HCEC 1CT (cell line): Measurements from ENCODE around the gene GPR12.
A peak's percentile ranks its signal among the peaks of the same experiment; 100 is the strongest.
"Not testable (repeated sequence)": the region's sequence is repeated elsewhere in the genome, so short reads cannot be mapped to it uniquely, and the experiment has no call there.

ENCODE experiments used
- DNase-seq: peaks from one replicate; pipeline ENCODE4 v3.0.0-alpha.2; 2017

GPR12 gene

DNA sequence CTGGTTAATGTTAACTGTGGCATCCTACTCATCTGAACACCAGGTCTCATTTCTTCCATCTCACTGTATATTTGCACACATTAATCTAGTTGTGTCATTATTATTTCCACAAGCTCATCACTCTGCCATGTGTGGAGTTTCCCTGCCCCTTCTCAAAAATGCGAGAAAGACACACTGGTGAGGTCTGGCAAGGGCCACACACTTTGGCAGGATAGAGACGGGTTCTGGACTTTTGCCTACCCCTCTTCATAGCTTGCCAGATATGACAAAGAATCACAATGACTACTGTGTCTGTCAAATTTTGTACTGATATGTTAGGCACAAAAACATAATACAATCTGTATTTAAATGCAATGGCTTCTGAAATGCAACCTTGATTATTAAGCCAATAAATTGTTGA is 12.9 kb downstream of the GPR12 start:
- no peak for DNase-seq

DNA sequence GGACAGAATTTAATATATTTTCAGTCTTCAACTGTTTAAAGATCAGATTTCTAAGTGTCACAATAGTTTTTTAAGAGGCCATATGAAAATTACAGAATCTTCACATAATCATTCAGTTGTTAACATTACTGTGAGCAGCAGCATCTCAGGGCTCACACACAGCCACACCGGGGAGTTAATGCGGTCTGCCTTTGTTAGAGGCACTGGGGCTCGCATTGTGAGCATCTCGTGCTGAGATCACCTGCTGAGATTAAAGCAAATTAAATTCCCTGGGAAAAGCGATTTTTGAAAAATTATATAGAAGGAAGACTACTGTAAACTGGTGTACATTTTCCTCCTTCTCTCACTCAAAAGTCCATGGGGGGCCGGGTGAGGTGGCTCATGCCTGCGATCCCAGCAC is 16.6 kb downstream of the GPR12 start:
- no peak for DNase-seq

DNA sequence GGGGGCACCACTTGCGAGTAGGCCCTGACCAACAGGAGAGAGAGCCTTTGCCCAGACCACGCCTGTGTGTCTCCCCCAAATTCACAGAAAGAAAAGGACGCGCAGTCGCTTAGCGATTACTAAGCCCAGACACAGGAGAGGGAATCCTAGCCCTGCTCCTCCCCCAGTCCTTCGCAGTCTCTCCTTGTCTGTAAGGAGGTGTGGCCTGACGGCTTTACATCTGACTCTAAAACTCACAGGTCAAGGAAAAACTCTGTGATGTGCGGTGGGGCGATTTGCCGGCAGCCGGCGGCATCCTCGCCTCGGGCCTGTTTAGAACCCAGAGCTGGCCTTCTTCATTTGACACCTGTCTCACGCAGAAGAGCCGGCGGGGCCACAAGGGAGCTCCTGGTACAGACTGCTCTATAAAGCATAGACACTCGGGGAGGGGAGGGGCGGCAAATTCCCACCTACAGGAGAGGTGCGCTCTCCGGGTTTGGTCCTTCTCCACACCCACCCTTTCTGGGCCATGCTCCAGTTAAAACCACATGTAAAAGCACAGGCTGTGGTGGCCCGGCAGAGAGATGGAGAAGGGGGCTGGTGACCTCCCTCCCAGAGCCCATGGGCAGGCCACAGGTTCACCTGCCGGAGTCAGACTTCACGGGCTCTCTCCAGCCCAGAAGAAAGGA is 17.8 kb downstream of the GPR12 start:
- DNase-seq: no peak

DNA sequence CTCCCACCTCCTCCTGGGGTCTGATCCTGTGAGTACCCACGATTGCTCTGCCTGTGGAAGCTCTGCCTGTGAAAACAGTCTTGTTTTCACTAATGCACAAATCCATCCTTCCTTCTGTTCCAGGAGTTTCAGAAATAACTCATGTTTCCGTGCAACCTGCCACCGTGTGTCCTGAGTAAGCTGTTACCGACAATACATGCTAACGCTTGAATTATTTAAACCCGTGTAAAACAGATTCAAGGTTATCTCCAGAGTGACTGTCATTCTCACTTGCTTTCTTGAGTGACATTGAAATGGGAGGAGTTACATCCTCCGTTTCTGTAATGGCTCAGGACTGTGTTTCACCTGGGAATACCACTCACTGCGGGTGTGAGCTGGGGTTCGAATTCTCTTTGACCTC is 24.9 kb downstream of the GPR12 start:
- DNase-seq: no peak

DNA sequence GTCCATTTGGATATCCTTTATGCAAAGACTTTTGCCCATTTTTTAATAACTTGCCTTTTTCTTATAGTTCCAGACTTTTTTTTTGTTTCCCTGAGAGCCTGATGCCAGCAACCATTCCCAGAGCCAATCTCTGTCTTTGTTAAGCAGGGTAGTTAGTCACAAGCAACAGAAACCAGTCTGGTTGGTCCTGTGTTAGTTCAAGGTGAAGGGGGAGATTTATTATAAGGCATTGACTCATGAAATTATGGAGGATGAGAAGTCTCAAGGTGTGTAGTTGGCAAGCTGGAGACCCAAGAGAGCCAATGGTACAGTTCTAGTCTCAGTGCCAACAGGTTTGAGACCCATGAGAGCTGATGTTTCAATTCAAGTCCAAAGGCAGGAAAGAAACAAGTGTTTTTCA is 33.0 kb downstream of the GPR12 start:
- no peak for DNase-seq

DNA sequence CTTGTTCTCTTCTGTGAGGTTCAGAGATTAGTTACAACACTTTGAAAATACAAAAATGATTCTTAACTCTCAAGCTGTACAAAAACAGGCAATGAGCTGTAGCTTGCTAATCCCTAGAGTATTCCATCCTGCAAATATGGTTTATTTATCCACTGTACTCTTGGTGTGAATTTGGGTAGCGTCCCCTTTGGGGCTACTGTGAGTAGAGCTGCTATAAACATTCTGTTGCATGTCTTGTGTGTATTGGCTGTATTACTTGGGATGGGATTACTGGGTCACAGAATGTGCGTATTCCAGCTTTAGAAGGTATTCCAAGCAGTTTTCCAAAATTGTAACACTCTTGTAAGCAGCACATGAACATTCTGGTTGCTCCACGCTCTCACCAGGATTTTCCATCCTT is 33.5 kb downstream of the GPR12 start:
- no peak for DNase-seq

DNA sequence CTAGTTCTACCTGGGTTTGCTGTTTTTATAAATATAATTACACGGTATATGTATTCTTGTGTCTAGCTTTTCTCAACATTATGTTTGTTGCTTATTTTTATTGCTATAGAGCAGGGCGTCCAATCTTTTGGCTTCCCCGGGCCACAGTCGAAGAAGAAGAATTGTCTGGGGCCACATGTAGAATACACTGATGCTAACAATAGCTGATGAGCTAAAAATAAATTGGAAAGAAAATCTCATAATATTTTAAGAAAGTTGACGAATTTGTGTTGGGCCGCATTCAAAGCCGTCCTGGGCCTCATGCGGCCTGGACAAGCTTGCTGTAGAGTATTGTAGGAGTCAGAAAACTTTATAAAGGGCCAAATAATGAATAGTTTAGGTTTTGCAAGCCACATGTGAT is 33.9 kb downstream of the GPR12 start:
- DNase-seq: no peak

DNA sequence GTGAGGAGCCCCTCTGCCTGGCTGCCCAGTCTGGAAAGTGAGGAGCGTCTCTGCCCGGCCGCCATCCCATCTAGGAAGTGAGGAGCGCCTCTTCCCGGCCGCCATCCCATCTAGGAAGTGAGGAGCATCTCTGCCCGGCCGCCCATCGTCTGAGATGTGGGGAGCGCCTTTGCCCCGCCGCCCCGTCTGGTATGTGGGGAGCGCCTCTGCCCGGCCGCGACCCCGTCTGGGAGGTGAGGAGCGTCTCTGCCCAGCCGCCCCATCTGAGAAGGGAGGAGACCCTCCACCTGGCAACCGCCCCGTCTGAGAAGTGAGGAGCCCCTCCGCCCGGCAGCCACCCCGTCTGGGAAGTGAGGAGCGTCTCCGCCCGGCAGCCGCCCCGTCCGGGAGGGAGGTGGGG is 37.0 kb downstream of the GPR12 start:
- not testable (repeated sequence) for DNase-seq

DNA sequence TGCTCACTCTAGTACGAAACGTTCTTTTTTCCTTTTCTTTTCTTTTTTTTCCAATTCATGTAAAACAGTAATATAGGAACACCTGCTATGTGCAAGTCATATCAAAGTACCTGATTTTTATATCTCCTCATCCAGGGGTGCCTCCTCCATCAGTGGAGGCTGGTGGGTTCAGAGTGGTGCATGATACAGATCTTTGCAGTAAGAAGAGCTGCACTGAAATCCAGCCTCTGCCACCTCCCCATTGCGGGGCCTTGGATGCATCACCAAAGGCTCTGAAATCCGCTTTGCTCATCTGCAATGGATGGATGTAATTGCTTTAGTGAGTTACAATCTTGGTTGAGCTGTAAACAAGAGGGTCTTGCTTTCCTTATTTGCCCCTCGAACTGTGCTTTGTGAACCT is 38.3 kb downstream of the GPR12 start:
- no peak for DNase-seq

DNA sequence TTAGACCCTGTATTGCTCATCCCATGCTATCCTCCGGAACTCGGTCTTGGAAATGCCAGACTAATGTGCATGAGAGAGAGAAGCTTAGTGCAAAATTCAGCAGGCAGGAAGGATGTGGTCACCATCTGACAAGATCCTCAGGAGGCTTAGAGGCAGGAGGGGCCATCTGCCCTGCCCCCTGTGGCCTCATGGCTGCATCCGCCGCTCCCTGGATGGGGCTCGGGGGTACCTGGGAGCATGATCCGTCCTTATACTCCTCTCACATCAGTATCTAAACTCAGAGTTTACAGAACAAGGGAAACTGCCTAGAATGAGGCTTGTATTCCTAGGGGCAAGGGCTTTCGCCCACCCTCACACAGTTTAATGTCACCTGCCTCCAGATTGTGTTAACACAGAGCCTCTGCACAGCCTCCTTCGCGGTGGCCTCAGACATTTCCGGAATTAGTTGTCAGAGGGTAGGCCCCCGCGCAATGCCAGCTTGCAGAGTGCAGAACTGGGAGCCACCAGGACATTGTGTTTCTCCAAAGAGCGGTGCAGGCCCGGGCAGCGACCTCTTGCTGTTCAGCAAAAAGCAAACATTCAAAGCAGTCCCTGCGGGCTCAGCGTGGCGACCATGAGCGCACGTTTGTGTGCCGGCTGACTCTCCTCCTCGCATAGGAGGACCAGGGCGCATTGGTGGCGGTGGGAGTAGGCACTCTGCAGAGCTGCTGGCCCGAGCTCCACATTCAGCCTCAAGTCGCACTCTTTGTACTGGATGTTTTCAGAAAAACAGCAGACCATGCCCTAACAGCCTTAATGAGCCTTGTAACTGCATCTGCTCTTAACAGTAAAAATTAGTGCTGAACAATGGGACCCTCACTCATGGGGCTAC is 39.1 kb downstream of the GPR12 start:
- DNase-seq: no peak

DNA sequence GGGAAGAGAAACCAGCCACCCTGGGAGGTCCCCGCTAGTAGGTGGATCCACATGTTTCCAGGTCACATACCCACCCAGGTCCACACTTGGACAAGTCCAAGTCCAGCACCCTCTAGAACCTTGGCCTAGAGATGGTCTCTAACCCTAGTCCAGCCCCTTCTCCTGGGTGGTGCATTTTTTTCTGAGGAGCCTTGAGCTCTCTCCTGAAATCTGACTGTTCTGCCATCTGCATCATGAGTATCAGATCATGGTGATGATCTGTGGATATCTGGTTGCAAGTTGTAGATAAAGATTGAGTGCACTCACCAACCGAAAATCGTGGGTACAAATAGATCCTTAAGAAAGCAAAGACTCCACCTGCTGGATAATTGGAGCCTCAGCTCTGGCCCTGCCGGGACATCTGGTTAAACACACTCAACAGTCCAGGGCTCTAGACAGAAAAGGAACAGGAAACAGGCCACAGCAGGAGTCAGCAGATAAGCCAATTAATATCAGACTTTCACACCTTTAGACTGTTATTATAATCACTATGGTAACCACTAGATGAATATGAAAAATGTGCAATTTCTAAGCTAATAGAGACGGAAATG is 41.1 kb downstream of the GPR12 start:
- DNase-seq: peak; percentile 29

DNA sequence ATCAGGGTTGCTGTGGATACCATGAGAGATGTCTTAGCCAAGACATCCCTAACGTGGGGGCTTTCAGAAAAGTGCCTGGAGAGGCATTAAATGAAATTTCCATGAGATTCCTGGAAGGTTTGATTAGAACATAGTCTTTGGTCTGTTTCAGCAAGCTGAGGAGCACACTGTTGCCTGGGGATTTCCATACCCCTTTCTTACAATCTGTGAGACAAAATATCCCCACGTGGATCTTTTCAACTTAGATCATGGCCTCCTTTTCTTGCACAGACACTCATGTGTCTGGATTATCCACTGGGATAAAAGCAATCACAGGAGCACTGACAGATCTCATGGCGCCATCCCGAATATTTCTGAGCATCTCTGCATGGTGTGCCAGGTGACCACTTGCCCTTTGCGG is 41.7 kb downstream of the GPR12 start:
- no peak for DNase-seq

DNA sequence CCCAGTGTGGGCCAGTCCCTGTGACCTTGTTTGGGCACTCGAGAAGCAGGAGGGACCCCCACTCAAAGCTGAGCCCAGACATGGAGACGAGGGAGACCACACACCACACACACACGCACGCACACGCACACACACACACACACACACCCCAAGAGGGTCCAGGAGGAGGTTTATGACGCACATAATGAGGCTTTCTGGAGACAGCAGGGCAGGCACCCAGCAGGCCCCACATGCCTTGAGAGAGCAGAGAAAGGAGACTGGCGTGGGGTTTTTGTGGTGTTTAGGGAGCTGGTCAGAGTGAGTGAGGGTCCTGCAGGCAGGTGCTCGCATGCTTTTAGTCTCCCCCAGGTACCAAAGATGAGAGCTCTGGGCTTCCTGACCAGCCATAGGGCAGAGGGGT is 42.4 kb downstream of the GPR12 start:
- no peak for DNase-seq

DNA sequence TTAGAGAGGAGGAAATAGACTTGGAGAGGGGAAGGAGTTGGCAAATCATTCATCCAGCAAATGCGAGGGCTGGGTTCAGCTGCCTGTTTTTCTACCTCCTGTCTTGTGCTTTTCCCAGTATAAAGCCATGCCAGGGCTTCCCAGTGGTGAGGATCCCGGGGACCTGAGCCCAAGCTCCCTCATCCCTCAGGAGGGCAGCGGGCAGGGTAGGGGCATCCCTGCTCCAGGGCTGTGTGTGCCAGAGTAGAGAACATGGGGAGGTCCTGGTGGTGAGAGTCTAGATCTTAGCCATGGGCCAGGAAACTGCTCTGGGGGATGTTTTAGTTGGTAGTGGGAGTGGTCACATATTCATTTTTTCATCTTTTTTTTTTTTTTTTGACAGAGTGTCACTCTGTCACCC is 43.6 kb downstream of the GPR12 start:
- DNase-seq: no peak

DNA sequence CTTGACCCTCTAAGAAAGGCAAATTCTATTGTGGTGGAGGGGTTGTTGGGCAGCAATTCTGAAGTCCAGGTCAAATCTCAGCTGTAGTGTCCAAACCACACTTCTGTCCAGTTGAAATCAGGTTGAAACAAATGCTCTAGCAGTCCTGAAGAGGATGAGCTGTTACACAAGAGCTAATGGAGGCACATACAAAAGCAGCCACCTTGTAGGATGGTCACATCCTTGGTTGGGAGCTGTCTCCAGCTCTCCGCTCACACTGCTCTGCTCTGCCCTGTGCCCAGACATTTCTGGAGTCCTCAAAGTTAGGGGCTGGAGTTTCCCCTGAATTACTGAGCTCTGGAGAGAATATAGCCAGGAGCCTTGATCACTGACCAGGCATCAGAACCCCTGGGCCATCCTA is 47.2 kb downstream of the GPR12 start:
- DNase-seq: no peak

DNA sequence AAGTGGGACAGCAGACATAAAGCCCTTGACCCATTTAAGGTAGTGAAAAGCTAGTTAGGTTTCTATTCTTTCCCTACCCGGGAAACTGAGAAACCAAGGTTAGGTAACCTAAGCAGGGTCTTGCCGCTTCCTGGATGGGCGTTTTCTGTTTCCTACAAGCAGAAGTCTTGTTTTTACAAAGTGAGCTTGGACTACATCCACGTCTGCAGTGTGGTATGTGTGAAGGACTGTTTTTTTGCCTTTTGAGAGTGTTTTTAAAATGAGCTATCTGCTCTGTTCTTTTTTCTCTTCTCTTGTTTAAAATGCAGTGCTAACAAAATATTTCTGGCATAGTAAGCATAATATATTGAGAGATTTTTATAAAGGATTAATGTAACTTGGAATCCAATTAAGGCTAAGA is 49.4 kb downstream of the GPR12 start:
- DNase-seq: no peak

DNA sequence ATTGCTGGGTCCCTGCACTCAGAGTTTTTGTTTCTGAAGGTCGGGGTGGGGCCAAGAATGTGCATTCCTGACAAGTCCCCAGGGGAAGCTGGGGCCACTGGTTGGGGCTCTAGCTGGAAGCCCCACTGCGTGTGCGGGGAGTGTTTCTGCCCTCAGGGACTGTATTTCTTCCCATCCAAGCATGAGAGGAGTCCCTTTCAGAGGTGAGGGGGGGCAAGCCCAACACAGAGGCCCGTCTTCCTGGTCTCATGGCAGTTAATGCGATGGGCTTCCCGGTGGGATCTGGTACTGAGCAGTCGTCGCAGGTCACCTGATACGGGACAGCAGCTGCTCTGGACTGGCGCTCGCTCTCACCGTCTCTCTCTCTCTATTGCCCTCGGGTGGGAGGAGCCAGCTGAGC is 50.4 kb downstream of the GPR12 start:
- DNase-seq: no peak

DNA sequence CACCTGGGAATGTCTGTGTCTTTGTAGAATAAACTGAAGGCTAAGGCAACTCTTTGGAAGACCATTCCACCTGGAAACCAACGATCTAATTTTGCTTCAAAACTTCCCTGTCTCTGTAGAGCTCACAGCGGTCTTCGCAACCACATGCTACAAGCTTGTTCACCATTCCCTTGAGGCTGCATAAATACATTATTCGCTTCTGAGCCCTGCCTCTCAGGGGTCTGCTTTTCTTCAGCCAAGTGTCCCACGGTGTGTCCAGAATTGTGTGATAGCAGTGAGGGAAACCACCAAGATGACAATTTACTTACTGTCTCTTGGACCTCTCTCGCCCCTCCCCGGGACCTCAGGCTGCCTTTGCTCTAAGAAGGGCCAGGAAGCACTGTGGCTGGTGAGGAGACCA is 51.1 kb downstream of the GPR12 start:
- no peak for DNase-seq

DNA sequence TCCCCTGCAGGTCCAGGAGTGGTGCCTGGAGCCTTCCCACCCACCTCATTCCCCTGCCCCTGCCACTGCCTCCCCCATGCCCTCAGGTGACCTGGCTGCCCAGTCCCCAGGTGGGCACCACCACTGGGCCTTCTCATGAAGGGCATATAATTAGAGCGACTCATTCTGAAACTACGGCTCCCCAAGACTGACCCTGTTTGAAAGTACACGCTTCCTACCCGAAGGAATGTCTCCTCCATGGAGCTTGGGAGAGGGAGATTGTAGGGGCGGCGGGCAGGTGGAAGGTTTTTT is 52.6 kb downstream of the GPR12 start:
- no peak for DNase-seq

DNA sequence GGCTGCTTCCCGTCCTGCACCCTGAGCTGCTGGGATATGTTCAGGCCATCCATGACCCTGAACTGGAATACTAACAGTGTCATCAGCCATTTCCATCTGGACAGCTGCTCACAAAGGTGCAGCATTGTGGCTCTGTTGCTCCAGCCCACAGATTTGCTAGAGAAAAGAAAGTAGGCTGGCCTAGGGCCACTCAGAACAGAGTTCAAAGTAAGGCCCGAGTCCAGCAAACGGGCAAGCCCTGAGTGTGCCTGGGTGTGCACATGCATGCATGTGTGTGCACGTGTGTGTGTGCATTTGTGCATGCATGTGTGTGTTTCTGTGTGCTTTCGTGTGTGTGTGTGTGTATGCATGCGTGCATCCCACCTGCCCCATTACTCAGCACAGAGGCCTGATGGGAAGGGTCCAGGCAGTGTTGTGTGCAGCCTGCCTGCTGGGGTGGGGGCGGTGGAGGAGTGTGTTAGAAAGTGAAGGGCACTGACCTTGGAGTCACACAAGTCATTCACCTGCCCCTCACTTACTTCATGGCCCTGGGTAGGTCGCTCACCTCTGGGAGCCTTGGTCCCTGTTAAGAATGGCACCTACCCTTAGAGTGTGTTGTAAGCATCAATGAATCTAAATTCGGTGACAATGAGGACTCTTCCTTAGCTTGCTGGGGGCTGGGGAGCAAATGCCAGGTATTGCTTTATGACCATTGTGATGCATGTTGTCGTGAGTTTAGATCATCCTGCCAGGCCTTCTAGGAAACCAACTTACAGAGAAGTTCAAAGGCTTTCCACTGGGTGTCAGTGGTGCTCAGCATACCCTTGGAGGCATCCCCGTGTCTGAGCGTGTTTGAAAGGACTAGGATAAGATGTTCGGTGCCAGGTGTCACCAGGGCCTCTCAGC is 53.2 kb downstream of the GPR12 start:
- DNase-seq: peak; percentile 37

DNA sequence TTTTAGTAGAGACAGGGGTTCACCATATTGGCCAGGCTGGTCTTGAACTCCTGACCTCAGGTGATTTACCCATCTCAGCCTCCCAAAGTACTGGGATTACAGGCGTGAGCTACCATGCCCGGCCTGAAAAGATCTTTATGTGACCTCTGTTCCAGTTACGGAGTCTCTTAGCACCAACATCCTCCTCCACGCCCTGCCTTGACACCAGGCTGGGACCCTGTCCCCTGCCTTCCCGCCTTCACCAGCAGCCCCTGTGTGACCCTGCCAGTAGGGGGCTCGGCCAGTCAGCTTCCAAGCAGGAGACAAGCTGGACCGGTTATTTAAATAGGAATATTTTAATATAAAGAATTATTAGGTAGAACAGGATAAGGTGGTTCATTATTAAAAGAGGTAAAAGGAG is 54.2 kb downstream of the GPR12 start:
- DNase-seq: no peak

DNA sequence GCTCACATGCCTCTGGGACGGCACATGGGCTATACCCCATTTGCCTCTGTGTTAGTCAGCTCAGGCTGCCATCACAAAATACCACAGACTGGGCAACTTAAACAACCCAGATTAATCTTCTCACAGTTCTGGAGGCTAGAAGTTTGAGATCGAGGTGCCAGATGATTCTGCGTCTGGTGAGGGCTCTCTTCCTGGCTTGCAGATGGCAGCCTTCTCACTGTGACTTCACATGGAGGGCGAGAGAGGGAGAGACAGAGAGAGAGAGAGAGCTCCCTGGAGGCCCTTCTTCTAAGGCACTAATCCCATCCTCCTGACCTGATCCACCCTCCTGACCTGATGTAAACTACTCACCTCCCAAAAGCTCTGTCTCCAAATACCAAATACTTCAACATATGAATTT is 55.0 kb downstream of the GPR12 start:
- DNase-seq: no peak
